Measurements from ENCODE around the gene DRD2. TPM values are rescaled to one million over a fixed set of nuclear protein-coding genes. Genes with fewer than 3 reads are reported as not detected.

The DRD2 gene
- total and polyA plus RNA-seq, 12 donors = 0.23 to 13.8 (median 5.3) TPM; not detected in 3

DNA sequence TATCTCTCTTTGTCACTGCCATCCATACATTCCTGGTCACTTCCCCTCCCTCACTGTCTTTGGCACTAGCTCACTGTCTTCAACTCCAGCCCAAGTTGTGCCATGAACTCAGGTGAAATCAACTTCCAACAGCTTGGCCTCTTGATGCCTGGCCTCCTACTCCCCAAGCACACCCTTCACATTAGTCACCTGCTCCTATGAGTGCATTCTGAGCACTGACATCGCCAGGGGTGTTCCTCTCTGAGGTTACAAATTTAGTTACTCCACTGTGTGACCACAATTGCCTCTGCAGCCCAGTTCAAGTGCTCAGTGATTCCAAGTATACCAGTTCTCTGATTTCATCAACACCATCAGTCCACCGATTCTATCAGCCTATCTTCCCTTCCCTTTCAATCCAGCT, 10.8 kb downstream of the DRD2 start:
- no peak overlapping the region for H3K4me3 ChIP-seq
- peaks cover 3% of the 10 kb centered on the region for H3K27me3 ChIP-seq
- H3K27ac ChIP-seq = no peak overlapping the region
- no peak for DNase-seq
- H3K4me1 ChIP-seq (replicated peaks in 1 of 2) = no peaks in the 10 kb centered on the region
- intact Hi-C loops (cut with DNase I) = no loop called here
- 53 to 79% (median 67%) methylated on average over 2 of the region's 2 CpGs for WGBS, 4 donors
- H3K9me3 ChIP-seq (replicated peaks in 1 of 3) = no peaks in the 10 kb centered on the region
- TF ChIP-seq, protein P1, sequence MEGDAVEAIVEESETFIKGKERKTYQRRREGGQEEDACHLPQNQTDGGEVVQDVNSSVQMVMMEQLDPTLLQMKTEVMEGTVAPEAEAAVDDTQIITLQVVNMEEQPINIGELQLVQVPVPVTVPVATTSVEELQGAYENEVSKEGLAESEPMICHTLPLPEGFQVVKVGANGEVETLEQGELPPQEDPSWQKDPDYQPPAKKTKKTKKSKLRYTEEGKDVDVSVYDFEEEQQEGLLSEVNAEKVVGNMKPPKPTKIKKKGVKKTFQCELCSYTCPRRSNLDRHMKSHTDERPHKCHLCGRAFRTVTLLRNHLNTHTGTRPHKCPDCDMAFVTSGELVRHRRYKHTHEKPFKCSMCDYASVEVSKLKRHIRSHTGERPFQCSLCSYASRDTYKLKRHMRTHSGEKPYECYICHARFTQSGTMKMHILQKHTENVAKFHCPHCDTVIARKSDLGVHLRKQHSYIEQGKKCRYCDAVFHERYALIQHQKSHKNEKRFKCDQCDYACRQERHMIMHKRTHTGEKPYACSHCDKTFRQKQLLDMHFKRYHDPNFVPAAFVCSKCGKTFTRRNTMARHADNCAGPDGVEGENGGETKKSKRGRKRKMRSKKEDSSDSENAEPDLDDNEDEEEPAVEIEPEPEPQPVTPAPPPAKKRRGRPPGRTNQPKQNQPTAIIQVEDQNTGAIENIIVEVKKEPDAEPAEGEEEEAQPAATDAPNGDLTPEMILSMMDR (IDR thresholded peaks at IDR 0.05) = no peak
- TF ChIP-seq POLR2A (IDR thresholded peaks at IDR 0.05) = no peak
- H3K36me3 ChIP-seq (replicated peaks in 1 of 2) = no peaks in the 10 kb centered on the region

- intact Hi-C loops (cut with DNase I) = no loop called here
- Histone ChIP-seq H3K27ac (no peak overlapping the region), H3K27me3 (no peaks in the 10 kb centered on the region), H3K9me3 (replicated peaks in 1 of 3) (no peaks in the 10 kb centered on the region), H3K4me1 (replicated peaks in 1 of 2) (no peaks in the 10 kb centered on the region), H3K4me3 (no peak overlapping the region), H3K36me3 (replicated peaks in 1 of 2) (no peaks in the 10 kb centered on the region)
- no peak for DNase-seq
- TF ChIP-seq, protein P1 (IDR thresholded peaks at IDR 0.05) = no peak
- TF ChIP-seq POLR2A (IDR thresholded peaks at IDR 0.05) = no peak
- WGBS, 4 donors = 76 to 84% (median 80%) methylated on average over 5 of the region's 5 CpGs
Measured at GRCh38 chr11:113462830-113463229, 12.4 kb downstream of the DRD2 start.

DNA sequence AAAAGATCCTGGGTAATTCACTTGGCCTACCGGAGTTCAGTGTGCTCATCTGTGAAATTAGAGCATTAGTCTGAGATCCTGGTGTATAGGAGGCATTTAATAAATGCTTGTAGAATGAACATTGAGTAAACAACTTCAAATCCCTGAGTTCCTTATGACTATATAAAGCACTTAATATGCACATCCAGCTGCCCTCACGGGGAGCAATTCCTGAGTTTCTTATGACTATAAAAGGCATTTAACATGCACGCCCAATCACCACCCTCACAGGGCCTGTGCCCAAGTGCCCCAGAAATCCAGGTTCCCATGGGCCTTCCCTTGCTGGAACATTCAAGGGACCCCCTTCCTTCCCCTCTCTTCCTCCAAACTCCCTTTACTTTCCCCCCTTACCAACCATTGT, 13.6 kb downstream of the DRD2 start:
- Histone ChIP-seq H3K27me3 (no peaks in the 10 kb centered on the region), H3K27ac (no peak overlapping the region)
- intact Hi-C loops (cut with DNase I) = no loop called here

GRCh38 chr11:113460469-113460868, 14.7 kb downstream of the DRD2 start:
- Histone ChIP-seq H3K4me1 (replicated peaks in 1 of 2) (no peaks in the 10 kb centered on the region), H3K4me3 (no peak overlapping the region), H3K27ac (no peak overlapping the region), H3K36me3 (replicated peaks in 1 of 2) (no peaks in the 10 kb centered on the region), H3K9me3 (replicated peaks in 1 of 3) (no peaks in the 10 kb centered on the region), H3K27me3 (no peaks in the 10 kb centered on the region)
- intact Hi-C loops (cut with DNase I) = no loop called here
- DNase-seq = no peak
- WGBS, 4 donors = 56 to 75% (median 66%) methylated on average over 3 of the region's 3 CpGs
- TF ChIP-seq POLR2A (IDR thresholded peaks at IDR 0.05) = no peak
- TF ChIP-seq, protein P1 (IDR thresholded peaks at IDR 0.05) = no peak

More for the DNA sequence above, 13.6 kb downstream of the DRD2 start:
- Histone ChIP-seq H3K4me3 (no peak overlapping the region), H3K9me3 (replicated peaks in 1 of 3) (no peaks in the 10 kb centered on the region), H3K36me3 (replicated peaks in 1 of 2) (no peaks in the 10 kb centered on the region), H3K4me1 (replicated peaks in 1 of 2) (no peaks in the 10 kb centered on the region)
- 78 to 88% (median 82%) methylated on average over 3 of the region's 3 CpGs for WGBS, 4 donors
- no peak for DNase-seq
- TF ChIP-seq, protein P1 (IDR thresholded peaks at IDR 0.05) = no peak
- no peak for TF ChIP-seq POLR2A (IDR thresholded peaks at IDR 0.05)
